GM19372 (cell line): Measurements from ENCODE around the gene VAPB.

Experiments used
- ATAC-seq: cut with Tn5 transposase; IDR thresholded peaks from one replicate; pipeline ENCODE4 v1.9.1; 2021; ENCODE audit warnings: mild to moderate bottlenecking, low read depth, moderate library complexity; ENCODE audit not compliant: unreplicated experiment

Gene VAPB

GRCh38 chr20:58457083-58457695, 68.2 kb downstream of the VAPB start:
- no peak for ATAC-seq

DNA sequence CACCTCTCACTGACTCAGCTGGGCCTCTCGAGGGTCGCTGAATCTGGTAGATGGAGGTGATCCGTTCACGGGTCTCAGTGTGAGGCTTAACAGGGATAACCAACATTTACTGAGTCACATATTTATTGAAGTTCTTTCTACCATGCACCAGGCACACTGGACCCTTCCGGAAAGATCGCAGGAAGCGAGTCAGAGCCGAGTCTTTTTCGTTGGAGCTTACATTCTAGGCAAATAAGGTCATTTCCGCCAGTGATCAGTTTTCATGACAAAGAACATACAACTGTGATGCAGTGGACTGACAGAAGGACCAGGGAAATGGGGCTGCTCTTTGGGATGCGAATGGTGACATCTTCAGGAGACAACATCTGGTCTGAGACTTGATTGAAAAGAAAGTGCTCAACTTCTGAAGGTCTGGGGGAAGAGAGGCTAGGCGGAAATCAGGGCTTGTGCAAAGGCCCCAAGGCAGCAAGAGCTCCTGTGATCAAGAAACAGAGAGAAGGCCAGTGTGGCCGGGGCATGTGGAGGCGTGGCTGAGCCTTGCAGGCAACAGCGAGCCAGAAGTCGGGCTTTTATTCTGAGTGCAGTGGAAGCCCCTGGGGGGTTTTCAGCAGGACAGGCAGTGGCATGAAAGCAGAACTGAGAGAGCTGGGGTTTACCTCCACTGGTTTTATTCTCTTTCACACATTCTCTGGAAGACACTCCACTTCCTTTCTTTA, 69.5 kb downstream of the VAPB start:
- ATAC-seq: peak; percentile 93

DNA sequence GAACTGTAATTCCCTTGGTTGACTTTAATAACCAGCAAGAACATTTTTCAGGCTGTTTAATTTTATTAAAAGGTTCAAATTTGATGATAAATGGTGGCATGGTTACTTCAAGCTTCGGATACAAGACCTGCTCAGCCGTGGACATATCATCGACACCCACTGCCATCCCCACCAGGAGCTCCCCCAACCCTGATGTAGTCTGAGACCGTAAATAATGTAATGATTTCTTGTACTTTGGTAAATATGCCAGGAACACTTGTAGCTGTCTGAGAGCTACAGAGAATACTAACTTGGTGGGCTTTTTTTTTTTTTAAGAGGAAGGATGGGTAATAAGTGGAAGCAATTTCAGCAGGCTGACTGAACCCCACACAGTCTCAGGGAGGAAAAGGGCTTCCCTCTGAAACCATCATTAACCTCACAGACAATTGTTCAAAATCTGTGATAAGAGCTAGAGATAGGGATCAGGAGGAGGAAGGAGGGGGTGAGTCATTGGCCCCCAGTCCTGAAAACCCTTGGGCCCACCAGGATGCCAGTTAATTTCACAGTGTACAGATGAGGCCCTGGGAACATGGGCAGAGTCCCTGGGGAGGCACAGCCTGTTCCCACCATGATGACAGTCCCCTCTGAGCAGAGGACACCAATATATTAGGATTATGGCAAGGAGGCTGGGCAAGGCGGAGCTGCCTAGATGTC, 70.2 kb downstream of the VAPB start:
- ATAC-seq: peak; percentile 27

DNA sequence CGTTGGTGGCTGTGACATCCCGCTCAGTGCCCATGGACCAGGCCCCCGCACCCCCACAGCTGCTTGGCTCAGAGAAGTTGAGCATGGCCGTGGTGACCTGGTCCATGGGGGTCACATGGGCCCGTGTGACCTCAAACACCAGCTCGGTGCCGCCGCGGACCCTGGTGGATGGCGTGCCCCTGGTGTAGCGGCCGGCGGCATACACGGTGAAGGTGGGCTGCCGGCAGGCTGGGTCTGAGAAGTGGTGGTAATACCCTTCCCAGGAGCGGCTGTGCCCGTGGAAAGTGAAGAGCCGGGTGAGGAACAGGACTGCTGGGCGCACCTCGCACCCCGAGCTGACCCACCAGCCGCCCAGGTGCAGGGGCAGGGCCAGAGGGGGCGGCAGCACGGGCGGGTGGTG, 72.1 kb downstream of the VAPB start:
- ATAC-seq: no peak

DNA sequence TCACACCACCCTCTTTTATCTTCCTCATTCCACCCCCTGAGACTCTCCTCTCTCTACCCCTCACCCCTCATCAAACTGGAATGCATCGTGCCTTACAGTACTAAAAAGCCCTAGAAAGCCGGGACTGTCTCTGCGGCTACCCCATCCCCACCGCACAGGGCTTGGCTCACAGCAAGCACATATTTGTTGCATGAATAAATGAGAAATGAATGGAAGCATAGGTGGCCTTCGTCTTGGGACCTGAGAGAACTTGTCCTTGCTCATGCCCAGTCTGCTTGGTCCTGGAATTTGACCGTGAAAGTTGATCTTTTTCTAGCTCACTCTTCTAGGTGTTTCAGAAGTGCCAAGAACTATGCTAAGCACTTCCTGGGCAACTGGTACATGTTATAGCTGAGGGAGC, 72.9 kb downstream of the VAPB start:
- no peak for ATAC-seq

GRCh38 chr20:58463256-58463655, 74.2 kb downstream of the VAPB start:
- no peak for ATAC-seq

GRCh38 chr20:58464838-58465237, 75.8 kb downstream of the VAPB start:
- no peak for ATAC-seq

DNA sequence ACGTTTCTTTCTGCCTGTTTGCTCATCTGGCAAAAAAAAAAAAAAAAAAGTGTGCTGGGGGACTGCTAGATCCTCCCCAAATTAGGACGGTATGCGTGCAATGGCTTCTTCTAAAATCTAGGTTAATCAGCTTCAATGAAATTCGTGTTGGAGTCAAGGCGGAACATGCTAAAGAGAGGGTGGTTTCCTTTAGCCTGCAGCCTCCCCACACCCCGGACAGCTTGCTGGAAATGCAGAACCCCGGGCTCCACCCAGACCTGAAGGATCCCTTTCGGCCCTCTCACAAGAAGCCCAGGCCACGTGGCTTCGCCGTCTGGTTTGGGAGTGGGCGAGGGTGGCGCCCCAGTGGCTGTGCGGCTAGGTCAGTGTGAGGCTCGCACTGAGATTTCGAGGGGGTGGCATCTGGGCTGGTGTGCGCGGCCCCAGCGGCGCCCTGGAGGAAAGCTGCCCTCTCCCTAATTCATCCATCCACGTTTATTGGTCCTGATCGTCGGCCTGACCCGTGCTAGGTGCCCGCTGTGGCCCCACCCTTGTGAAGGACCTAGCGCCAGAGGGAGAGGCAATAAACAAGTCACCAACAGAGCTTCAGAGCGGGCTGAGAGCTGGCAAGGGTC, 77.2 kb downstream of the VAPB start:
- ATAC-seq: no peak

DNA sequence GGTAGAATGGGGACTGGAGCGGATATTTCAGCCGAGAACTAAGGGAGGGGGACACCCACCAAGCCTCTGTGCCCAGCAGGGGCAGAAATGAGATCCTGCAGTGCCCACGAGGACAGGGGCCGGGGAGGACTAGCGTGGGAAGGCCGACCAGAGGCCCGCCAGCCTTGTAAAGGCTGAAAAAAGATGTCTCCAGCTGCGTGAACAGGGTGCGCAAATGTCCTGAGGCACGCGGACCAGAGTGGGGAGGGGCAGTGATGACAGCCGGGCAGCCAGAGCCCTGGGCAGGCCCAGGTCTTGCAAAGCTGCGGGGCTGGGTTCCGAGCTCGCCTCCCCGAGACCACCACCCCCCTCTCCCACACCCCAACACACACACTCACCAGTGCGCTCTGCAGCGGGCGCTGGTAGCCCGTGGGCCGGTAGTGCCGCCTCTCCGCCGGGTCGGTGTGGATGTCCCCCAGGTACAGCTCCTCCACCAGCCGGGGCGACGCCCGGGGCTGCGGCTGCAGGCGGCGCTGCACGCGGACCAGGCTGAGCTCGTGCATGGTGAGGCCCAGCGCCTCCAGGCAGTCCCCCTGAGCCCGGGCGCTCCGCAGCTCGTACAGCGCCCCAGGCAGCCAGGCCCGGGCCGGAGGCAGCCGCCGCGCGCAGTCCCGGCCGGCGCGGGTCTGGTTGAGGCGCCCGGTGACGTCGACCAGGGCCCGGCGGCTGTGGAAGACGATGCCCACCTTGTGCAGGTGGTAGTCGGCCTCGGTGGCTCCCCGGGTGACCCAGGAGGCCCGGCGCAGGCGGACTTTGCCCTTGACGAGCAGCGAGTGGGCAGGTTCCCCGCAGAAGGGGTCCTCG, 77.9 kb downstream of the VAPB start:
- no peak for ATAC-seq

GRCh38 chr20:58467572-58468527, 78.8 kb downstream of the VAPB start:
- ATAC-seq: no peak

- ATAC-seq: no peak
Observed at GRCh38 chr20:58469616-58470015, 80.6 kb downstream of the VAPB start.

GRCh38 chr20:58470336-58471192, 81.5 kb downstream of the VAPB start:
- ATAC-seq: no peak

DNA sequence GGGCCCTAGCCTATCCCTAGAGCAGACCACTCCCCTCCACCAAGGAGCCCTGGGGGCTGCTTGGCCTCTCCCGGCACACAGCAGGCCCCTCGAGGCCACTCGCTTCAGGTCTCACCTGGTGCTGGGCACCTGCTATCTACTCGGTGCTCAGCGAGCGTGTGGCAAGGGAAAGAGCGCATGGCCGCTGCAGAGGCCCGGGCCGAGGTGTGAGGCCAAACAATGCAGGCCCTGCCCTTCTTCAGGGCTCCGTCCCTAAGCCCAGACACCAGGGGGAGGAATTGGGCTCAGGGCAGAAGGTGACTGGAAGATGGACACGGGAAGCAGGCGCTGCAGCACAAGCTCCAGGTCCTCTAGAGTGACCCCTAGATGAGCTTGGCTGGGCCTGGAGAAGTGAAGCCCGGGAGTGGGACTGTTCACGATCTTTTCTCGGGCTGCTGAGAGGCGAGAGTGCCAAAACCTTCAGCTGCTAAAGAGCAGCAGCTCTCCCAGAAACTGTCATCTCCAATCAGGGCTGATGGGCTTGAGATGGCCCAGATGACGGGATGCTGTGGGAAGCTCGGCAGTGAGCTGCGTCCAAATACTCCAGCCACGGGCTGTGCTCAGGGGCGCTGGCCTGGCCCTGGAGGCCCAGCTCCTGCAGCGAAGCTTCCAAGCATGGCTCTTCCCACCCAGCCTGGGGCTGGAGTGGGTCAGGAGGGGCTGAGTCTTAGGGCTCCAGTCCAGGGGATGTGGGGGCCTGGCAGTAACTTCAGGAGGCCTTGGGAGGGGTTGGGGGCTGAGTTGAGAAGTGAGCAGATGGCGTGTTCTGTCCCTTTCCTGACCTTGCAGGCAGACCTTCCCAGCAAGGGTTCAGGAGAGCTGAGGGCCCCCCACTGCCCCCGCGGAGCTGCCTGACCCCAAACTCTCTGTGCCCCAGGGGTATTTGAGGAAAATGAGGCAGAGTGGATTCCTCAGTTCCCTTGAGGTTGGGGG, 82.5 kb downstream of the VAPB start:
- no peak for ATAC-seq

DNA sequence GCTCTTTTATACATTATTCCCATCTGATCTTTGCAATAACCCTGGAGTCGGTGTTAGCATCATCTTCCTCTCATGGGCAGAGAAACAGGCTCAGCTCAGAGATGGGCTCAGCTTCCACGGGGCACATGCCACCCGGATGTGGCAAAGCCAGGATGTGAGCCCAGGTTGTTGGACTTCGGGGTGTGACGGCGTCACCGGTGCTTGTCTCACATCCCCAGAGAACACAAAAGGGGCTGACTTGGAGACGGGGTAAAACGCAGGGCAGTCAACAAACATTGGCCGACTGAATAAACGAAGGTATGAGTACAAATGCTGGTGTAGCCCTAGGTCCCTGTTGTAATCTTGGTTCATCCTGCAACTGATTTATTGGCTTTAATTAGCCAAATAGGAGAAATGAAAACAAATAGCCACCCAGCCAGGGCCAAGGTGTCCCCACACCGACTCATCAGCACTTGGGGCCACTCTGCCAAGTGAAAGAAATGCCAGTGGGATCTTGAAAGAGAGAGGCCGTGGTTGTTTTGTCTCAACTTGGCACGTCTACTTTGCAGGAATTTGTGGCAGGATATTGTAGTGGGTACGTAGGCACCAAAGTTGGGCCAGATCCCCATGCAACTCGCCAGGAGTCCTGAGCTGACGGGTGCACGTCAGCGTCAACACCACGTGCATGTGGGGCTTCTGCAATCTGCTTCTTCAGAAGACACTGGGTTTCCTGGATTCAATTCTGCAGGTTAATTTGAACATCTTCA, 83.4 kb downstream of the VAPB start:
- ATAC-seq: no peak

DNA sequence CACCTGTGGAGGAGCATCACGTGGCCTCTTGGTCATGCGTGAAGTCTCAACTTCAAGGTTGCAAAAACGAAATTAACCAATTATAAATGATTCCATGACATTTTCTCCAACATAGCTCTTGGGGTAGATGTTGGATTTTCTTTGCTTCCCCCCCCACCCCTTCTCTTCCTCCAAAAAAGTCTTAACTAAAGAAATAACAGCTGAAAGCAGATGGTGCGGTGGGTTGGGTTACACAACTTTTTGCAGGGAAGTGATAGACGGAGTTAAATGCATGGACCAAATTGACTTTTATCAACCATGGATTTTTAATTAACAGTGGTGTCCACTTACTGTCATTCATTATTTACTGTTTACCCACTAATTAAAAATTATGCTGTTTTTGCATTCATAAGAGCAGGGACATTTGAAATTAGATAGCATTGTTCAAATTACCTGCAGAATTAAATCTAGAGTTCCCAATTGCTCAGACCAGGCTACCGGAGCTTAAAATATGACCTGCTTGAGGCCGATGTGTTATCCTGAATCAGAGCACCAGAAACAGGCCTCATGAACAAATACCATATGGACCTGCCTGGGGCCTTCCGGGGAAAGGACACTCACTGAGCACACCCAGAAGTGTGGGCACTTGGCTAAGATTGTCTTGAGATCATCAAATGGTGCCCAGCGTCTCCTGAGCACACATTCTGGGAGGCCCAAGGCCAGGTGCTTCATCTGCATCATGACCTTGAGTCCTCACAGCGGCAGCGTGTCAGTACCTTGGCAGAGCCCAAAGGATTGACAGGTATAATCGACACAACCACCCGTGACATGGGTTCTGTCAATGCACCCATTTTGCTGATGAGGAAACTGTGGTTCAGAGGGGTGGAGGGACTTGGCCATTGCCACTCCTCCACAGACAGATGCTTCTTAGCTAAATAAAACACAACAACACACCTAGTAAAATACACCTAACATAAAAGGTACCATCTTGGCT, 84.7 kb downstream of the VAPB start:
- no peak for ATAC-seq

- no peak for ATAC-seq
Observed at GRCh38 chr20:58475466-58475865, 86.4 kb downstream of the VAPB start.
